ENCODE results near the gene CPSF3.

DNA sequence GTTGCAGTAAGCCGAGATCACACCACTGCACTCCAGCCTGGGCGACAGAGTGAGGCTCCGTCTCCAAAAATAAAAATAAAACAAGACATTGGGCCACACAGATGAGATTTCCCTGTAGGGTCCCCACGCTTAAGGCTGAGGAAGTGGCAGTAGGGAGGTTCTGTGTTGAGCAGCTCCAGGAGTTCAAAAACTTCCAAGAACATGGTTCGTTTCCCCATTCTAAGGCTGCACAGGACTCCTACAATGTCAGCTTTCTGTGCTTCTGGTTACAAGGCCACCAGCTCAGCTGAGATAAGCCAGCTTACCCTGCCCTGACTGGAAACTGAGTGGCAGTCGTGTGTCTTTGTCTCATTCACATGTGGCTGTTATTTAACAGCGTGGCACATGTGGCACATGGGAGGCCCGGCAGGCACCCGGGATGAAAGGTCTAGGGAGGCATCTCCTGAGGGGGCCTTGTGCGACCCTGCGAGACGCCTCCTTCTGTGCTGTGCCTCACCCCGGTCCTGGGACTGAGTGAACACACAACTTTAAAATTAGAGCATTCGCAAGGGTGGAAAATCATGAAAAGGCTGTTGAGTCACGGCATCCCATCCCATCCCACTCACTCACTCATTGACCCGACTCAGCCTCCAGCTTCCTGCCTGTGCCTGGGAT, 7.8 kb upstream of the CPSF3 start:
- TF ChIP-seq, protein P1, sequence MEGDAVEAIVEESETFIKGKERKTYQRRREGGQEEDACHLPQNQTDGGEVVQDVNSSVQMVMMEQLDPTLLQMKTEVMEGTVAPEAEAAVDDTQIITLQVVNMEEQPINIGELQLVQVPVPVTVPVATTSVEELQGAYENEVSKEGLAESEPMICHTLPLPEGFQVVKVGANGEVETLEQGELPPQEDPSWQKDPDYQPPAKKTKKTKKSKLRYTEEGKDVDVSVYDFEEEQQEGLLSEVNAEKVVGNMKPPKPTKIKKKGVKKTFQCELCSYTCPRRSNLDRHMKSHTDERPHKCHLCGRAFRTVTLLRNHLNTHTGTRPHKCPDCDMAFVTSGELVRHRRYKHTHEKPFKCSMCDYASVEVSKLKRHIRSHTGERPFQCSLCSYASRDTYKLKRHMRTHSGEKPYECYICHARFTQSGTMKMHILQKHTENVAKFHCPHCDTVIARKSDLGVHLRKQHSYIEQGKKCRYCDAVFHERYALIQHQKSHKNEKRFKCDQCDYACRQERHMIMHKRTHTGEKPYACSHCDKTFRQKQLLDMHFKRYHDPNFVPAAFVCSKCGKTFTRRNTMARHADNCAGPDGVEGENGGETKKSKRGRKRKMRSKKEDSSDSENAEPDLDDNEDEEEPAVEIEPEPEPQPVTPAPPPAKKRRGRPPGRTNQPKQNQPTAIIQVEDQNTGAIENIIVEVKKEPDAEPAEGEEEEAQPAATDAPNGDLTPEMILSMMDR (conservative IDR thresholded peaks at IDR 0.05), result no peak
- no peak for TF ChIP-seq ZFX (IDR thresholded peaks at IDR 0.05)
